GM10248 (cell line): Measurements from ENCODE around the gene WDR72.

ENCODE experiments used
- CTCF ChIA-PET: fragments of 300-600 bp; sonication (Branson Sonifier 250); formaldehyde crosslinking; extraction: SDS; loops from one replicate; lab custom pipeline; 2021; ENCODE audit warnings: antibody characterized with exemption; lab: Yijun Ruan, JAX
- POLR2A ChIA-PET: fragments of 350-650 bp; sonication (Branson Sonifier 250); formaldehyde crosslinking; extraction: SDS; loops from one replicate; lab custom pipeline; 2020; ENCODE audit warnings: antibody characterized with exemption; lab: Yijun Ruan, JAX
- DNase-seq: peaks from one replicate; pipeline ENCODE4 v3.0.0; 2012; ENCODE audit errors: extremely low spot score
- CTCF ChIP-seq: IDR thresholded peaks from 2 replicates; pipeline ENCODE4 v1.5.1; 2012; ENCODE audit warnings: mild to moderate bottlenecking, low read depth; ENCODE audit errors: extremely low read depth, missing control alignments, control extremely low read depth

The WDR72 gene

GRCh38 chr15:53490341-53490740 lies 269.1 kb downstream of the WDR72 start:
- POLR2A ChIA-PET, result no interaction called here
- DNase-seq, result no peak
- TF ChIP-seq CTCF, result no peak
- CTCF ChIA-PET, result no interaction called here

GRCh38 chr15:53482055-53482454 lies 277.4 kb downstream of the WDR72 start:
- DNase-seq, result no peak

GRCh38 chr15:53477981-53478766 lies 281.3 kb downstream of the WDR72 start:
- TF ChIP-seq CTCF, result no peak
- ChIA-PET POLR2A (no interaction called here), CTCF (no interaction called here)
- DNase-seq, result no peak

More at GRCh38 chr15:53482055-53482454, 277.4 kb downstream of the WDR72 start:
- ChIA-PET CTCF (no interaction called here), POLR2A (no interaction called here)
- TF ChIP-seq CTCF, result no peak

GRCh38 chr15:53473886-53474285 lies 285.6 kb downstream of the WDR72 start:
- ChIA-PET CTCF (no interaction called here), POLR2A (no interaction called here)
- DNase-seq, result no peak
- no peak for TF ChIP-seq CTCF

GRCh38 chr15:53473435-53473834 lies 286.0 kb downstream of the WDR72 start:
- ChIA-PET CTCF (no interaction called here), POLR2A (no interaction called here)
- no peak for TF ChIP-seq CTCF
- no peak for DNase-seq

GRCh38 chr15:53472883-53473282 lies 286.6 kb downstream of the WDR72 start:
- TF ChIP-seq CTCF, result no peak
- DNase-seq, result no peak
- ChIA-PET CTCF (no interaction called here), POLR2A (no interaction called here)
